Stimulated activated CD8-positive, alpha-beta memory T cell treated with anti-CD3 and anti-CD28 coated beads, Interleukin-7, amount 100 ng/mL, for 48 hours (primary cell): Measurements from ENCODE around the gene PLD6.
"Not testable (repeated sequence)": the region's sequence is repeated elsewhere in the genome, so short reads cannot be mapped to it uniquely, and the experiment has no call there.

ENCODE experiments used
- DNase-seq, 2 donors: peaks; one replicate each; pipeline ENCODE4 v3.0.0-alpha.2; 2020; ENCODE audit warnings: low read depth in 1 of 2; ENCODE audit errors: extremely low read depth in 1 of 2

The PLD6 gene, protein sequence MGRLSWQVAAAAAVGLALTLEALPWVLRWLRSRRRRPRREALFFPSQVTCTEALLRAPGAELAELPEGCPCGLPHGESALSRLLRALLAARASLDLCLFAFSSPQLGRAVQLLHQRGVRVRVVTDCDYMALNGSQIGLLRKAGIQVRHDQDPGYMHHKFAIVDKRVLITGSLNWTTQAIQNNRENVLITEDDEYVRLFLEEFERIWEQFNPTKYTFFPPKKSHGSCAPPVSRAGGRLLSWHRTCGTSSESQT

DNA sequence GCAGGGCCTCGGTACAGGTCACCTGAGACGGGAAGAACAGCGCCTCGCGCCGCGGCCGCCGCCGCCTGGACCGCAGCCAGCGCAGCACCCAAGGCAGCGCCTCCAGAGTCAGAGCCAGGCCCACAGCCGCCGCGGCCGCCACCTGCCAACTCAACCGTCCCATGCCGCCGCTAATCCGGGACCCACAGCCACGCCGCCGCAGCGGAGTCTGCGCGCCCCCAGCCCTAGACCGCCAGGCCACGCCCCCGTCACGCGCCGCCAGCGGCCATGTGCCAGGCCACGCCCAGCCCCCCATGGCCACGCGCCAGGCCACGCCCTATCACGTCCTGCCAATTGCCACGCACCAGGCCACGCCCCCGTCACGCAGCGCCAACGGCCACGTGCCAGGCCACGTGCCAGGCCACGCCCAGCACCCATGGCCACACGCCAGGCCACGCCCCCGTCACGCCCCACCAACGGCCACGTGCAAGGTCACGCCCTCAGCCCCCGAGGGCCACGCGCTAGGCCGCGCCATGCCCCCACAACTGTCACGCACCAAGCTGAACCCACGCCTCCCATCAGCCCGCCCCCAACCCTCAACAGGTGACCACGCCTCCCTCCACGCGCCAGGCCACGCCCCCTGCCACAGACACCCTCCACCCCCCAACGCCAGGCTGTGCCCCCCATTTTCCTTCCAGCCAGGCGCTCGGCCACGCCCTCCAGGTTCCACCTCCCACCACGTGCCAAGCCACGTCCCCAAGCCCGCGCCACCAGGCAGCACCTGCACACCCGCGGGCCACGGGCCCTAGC is at the start of gene PLD6:
TSS of gene PLD6 (minus strand) at position 210 of the 789 bp plus-strand sequence. CDS start at position 163, 47 bp downstream.
- peak; percentile 82 to 84 for DNase-seq

DNA sequence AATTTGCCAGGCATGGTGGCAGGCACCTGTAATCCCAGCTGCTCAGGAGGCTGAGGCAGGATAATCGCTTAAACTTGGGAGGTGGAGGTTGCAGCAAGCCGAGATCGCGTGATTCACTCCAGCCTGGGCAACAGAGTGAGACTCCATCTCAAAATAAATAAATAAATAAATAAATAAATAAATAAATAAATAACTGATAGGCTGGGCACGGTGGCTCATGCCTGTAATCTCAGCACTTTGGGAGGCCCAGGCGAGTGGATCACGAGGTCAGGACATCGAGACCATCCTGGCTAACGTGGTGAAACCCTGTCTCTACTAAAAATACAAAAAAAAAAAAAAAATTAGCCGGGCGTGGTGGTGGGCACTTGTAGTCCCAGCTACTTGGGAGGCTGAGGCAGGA is 49.6 kb upstream of the PLD6 start:
- not testable (repeated sequence) for DNase-seq

DNA sequence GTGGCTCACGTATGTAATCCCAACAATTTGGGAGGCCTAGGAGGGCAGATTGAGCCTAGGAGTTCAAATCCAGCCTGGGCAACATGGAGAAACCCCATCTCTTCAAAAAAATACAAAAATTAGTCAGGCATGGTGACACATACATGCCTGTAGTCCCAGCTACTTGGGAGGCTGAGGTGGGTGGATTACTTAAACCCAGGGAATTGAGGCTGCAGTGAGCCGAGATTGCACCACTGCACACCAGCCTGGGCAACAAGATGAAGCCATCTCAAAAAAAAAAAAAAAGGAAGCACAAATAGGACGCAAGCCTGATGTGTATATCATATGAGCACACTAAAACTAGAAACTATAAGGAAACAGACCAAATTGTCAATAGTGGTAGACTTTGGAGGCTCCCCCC is 47.9 kb upstream of the PLD6 start:
- DNase-seq: no peak

DNA sequence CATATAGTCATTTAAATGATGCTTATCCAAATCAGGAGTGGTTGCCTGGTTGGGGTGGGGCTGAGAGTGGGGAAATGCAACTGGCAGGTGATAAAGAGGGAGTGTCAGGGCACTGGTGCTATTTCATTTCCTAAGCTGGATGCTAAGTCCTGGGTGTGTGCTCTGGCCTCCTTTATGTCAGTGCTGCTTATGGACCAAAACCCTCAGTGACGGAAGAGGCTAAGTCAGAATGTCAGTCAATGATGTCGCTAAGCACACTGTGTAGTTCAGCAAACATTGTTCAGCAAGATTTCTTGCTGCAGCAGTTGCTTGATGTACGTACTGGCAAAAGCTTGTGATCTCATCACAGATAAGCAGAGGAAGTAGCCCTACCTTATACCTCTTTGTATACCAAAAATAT is 47.3 kb upstream of the PLD6 start:
- no peak for DNase-seq

DNA sequence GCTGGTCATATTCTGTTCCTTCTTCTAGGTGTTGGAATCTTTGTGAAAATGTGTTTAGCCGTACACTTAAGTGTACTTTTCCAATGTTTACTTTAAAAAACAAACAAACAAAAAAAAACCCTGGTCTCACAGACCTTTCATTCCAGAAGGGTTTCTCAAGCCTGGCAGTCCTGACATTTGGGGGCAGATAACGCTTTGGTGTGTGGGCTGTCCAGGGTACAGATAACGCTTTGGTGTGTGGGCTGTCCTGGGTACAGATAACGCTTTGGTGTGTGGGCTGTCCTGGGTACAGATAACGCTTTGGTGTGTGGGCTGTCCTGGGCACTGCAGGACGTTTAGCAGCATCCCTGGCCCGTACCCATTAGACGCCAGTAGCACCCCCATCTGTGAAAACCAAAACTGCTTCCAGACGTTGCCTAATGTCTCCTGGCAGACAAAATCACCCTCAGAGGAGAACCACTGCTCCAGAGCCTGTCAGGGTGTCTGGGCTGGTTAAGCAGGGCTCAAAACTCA is 46.1 kb upstream of the PLD6 start:
- DNase-seq: no peak

DNA sequence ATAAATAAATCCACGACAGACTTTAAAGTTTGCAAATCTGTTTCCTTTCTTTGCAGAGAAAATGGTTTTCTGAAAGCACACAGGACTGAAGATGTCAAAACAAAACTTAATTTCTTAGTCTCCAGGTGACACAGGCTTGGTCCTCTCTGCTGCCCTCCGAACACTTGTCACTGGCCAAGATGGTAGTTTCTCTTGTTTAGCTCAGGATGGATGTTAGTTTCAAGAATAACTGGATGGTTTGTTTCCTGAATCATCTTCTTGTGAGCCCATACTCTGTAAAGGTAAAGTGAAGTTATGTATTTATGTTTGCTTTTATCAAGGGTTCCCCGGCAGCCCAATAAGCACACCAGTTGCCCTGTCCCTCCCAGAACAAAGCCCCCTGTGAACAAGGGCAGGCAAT is 40.7 kb upstream of the PLD6 start:
- DNase-seq: no peak

DNA sequence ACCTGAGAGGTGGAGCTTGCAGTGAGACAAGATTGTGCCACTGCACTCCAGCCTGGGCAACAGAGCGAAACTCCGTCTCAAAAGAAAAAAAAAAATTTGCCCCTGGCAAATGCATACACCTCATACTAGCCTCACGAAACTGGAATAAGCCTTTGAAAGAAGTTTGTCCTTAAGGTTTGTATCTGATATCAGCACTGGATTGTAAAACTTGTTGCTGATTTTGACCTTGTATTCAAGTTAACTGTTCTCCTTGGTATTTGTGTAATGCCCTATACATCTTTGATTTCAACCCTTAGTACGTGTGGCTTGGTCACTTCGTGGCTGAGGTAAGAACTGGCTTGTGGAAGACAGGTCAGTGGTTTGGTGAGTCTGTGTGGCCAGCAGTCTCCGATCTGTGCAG is 37.0 kb upstream of the PLD6 start:
- DNase-seq: no peak

DNA sequence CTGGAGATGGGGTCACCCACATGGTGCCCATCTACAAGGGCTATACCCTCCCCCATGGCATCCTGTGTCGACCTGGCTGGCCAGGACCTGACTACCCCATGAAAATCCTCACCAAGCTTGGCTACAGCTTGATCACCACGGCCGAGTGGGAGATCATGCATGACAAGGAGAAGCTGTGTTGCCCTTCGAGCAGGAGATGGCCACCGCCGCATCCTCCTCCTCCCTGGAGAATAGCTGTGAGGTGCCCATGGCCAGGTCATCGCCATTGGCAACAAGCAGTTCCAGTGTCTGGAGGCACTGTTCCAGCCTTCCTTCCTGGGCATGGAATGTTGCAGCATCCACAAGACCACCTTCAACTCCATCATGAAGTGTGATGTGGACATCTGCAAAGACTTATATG is 36.1 kb upstream of the PLD6 start:
- DNase-seq: no peak

DNA sequence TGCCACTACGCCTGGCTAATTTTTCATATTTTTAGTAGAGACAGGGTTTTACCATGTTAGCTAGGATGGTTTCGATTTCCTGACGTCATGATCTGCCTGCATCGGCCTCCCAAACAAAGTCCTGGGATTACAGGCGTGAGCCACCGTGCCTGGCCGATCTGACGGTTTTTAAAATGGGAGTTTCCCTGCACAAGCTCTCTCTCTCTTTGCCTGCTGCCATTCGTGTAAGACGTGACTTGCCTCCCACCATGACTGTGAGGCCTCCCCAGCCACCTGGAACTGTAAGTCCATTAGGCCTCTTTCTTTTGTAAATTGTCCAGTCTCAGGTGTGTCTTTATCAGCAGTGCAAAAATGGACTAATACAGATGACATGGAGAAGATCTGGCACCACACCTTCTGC is 35.5 kb upstream of the PLD6 start:
- DNase-seq: no peak

DNA sequence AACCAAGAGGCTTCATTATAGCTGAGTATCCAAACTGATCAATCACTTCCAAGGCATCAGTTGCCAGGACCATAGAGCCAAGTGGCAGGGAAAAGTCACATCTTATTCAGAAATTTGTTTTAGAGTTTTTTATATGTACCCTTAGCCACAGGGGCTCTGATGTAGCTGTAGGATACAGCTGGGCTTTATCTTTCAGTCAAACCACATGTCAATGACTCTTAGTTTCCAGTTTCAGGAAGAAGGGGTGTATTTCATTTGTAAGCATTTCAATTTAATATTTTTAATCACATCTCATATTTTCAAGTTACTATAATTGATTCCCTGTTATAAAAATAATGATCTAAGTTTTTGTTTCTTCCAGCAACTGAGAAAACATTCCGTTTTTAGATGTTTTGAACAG is 33.7 kb upstream of the PLD6 start:
- no peak for DNase-seq

DNA sequence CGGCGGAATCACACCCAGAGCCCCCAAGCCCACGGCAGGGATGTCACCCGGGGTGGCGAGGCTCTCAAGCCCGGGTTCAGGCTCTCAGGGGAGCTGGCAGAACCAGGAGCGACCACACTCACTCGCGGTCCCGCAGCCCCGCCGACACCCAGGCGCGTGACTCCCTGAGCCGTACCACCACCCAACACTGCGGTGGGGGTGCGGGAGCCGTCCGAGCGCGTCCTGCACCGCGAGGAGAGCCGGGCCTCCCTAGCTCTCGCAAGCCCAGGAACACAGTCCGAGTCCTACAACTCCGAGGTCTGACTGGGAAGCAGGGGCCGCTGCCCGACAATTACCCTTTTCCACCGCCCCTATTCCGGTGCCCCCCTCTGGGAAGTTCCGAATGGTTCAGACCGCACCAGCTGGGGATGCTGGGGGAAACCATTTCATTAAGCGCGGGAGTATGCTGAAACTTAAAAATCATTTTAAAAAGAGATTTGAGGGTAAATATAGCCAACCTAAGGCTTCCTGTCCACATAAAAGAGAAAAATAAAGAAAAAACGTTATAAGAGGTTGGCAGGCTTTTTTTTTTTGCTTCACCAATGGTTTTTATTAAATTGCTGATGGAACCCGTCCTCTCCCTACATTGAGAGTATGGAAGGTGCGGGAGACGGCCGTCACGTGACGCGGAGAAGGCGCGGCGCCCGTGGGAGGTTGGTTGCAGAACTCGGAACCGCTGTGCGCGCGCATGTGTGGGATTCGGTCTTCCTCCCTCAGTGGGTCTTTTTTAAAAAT is 31.1 kb upstream of the PLD6 start, which contains the start of gene FLCN:
TSS of gene FLCN (minus strand) at position 143 of the 774 bp plus-strand sequence. CDS start 9,031 bp downstream, outside the sequence.
- peak; percentile 70 to 81 for DNase-seq

DNA sequence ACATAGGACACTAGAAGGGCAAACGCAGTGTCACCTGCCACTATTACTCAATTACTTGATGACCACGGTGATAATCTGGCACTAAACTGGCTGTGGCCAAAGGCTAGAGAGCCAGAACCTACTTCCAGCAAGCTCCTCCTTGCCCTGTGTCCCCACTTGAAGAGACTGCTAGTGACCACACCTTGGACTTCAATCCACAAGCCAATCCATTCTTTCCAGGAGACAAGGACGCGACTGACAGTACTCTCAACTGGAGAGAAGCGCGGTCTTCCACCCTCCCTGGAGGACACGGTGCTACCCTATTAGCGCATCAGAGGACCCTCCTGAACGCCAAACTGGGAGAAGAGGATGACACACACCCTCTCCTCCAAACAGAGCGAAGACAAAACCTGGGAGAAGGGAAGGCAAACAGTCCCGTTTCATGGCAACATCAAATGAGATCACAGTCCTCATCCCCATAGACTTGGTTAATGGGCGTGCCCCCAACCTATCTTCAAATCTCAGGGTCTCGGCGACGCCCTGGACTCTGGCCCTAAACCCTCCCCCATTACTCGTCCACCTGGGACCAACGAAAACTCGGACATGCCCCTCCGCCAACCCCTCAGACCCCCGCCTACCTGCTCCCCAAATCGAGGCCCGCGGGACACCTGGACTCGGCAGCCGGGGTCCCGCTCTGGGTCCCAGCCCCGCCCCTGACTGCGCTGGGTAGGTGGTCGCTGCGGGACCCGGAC is 30.3 kb upstream of the PLD6 start:
- DNase-seq: no peak

DNA sequence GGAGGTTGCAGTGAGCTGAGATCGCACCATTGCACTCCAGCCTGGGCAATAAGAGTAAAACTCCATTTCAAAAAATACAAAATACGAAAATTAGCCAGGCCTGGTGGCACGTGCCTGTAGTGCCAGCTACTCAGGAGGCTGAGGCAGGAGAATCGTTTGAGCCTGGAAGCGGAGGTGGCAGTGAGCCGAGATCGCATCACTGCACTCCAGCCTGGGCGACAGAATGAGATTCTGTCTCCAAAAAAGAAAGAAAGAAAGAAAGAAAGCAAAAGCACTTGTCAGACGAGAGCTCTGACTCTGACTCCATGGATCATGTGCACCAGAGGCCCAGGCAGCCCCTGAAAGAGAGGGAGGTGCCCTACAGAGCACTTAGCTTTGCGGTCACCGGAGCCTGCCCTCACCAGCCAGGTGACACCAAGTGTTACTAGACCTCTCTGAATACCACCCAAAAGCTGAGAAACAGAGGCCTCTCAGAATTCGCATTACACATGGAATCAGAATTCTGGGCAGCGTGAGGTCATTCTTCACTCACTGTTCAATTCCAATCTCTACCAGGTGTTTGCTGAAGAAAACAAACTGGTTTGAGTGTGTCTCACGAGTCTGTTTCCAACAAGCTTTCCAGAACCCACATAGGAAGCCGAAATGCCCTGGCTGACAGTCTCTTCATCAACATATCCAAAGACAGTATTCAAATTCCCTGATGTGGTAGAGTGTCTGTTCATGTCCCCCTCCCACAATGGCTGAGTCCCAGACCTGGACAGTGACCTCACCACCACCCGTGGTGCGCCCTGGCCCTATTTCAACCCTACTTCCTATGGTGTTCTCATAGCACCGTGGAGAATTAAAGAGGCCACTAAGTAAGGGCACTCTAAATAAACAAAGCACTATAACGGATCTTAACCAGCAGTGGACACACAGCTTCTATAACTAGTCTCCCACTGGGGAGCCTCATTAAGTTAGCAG is 29.4 kb upstream of the PLD6 start:
- no peak for DNase-seq

DNA sequence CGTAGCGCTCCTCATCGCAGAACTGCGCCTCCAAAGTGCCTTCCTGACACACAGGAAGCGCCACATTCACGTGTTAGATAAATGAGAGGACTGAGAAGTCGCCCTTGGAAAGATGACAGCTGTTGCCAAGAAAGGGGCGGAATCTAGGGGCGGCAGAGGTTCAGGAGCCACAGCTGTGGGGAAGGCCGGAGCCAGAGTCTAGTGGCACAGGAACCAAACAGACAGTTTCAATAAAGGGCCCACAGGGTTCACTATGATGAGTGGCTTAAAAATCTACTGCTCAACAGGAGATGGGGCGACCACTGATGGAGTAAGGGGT is 26.1 kb upstream of the PLD6 start:
- DNase-seq: no peak

DNA sequence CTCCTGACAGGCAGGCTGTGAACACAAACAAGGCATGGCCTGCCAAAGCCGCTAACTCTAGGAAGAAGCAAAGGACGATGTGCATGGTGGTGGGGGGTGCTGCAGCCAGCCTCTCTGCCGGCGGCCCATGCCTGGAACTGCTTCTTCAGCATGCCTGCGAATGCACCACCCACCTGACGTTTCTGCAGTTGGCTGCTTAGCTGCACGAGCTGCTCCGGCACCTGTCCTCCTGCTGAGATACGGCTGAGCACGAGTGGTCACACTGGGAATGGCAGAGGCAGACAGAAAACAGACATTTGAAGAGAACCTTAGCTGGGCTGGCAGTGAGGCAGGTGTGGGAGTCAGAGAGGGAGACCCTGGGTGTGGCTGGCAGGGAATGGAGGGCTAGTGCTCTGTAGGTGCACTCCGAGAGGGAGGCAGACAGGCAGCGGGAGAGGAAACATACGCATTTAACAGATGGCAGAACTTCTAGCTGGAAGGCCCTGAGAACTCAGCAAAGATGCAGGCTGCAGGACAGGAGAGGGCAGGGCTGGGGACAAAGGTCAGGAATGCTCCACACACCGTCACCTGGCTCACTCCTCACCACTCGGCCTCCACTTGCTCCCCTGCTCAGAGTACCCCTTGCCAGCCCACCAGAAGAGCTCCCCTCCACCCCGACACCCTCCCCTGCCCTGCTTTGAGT is 25.6 kb upstream of the PLD6 start:
- no peak for DNase-seq

DNA sequence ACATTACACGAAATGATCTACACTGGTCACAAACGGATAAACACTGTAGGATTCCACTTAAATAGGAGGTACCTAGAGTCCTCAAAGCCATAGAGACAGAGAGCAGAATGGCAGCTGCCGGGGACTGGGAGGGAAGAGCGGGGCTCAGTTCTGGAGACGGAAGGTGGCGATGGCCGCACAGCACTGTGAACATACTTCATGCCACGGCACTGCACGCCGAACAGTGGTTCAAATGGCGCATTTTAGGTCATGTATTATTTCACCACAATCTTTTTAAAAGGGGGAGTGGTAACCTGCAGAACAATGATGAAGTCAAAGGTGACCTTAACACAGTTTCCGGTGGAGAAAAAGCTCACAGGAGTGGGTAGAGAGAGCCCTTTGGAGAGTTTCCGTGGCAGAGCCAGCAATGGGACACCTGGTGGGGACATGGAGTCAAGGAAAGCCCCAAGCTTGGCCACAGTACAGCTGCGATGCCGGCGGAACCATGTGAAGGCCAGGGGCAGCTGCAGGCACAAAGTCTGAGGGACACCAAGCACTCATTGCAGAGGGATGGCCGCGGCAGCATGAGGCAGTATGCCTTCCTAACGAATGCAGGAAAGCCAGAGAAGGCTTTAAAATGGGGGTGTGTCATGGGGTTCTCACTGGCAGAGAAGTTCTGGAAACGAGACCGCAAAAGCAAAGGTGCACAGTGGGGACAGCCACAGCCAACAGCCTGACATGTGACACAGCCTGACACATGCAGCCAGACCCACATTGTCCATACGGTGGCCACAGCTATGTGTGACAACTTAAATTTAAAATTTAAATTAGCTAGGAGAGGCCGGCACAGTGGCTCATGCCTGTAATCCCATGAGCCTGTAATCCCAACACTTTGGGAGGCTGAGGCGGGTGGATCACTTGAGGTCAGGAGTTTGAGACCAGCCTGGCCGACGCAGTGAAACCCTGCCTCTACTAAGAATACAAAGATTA is 23.6 kb upstream of the PLD6 start:
- no peak for DNase-seq

DNA sequence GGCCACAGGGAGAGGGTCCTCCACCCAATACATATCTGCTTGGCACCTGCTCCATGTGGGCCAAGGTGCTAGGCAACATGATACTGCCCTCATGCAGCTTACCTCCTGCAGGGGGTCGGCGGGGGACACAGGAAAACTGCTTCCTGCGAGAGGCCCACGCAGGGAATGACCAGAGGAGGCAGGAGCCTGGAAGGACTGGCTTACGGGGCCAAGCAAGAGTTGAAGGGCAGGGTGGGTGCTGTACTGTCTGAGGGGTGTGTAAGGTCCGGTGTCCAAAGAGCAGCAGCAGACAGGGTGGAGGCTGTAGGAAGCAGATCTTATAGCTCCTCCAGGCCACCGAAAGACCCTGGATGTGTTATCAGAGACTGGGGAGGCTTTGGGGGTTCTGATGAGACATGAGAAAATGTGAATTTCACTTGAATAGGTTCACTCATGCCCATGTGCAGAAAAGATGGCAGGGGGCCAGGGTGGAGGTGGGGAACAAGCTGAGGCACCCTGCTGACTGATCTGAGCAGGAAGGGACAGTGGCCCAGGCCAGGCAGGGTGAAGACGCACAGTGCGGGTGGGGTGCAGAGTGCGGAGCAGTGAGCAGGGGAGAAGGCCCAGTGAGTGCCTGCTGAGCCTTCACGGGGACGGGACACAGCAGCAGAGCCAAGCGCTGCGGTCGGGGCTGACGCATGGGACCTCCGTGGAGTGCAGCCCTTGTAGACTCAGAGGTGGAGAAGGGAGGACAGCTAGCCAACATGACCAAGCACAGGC is 22.6 kb upstream of the PLD6 start:
- no peak for DNase-seq
